Activated T-helper 2 cell treated with anti-CD3 and anti-CD28 coated beads, Interferon-gamma antibody, Interleukin-2, Interleukin-4, amounts not matched to agents 10 μg/mL and 5 μg/mL and 100 μg/mL, durations not matched to agents 14 hours and 24 hours and 36 hours (primary cell): ENCODE data around the gene TAF1B. TPM values are rescaled to one million over a fixed set of nuclear protein-coding genes. Genes with fewer than 3 reads are reported as not detected.
"Not testable (repeated sequence)": the region's sequence is repeated elsewhere in the genome, so short reads cannot be mapped to it uniquely, and the experiment has no call there.

Experiments used
- DNase-seq: peaks from one replicate; pipeline ENCODE4 v3.0.0; 2021; ENCODE audit warnings: low spot score
- H3K27ac Mint-ChIP-seq: one replicate; pipeline ENCODE4 v1.8.0; 2021; ENCODE audit warnings: mixed read lengths
- H3K27me3 Mint-ChIP-seq: one replicate; pipeline ENCODE4 v1.8.0; 2021; ENCODE audit warnings: low read depth, mixed read lengths
- H3K36me3 Mint-ChIP-seq: one replicate; pipeline ENCODE4 v1.8.0; 2021; ENCODE audit warnings: low read depth, mixed read lengths
- H3K4me1 Mint-ChIP-seq: one replicate; pipeline ENCODE4 v1.8.0; 2021; ENCODE audit warnings: low read depth, mixed read lengths
- H3K4me3 Mint-ChIP-seq: one replicate; pipeline ENCODE4 v1.8.0; 2021; ENCODE audit warnings: low read depth, mild to moderate bottlenecking, moderate library complexity, mixed read lengths
- H3K9me3 Mint-ChIP-seq: one replicate; pipeline ENCODE4 v1.8.0; 2021; ENCODE audit warnings: mixed read lengths
- intact Hi-C: fragments of 100-400 bp; cut with micrococcal nuclease; formaldehyde crosslinking; loops from one replicate; pipeline ENCODE4 v1.15.1; 2023
- total RNA-seq: library from RNA; stranded (reverse); gene quantifications from 2 replicates; pipeline ENCODE4 v1.2.3, GENCODE V29; 2022

TAF1B gene
- total RNA-seq, 1 donor from 2014 or later, result 29.3 TPM

- H3K9me3 Mint-ChIP-seq, result no peaks in the 10 kb centered on the region
- peak overlapping the region; percentile 88 for H3K4me3 Mint-ChIP-seq
- intact Hi-C loops, result loop anchor here (1.0 to 10.0 kb wide), 8 partner anchors 14 to 1310 kb away; partner anchors contain the start of genes CPSF3, GRHL1, ITGB1BP1 and ODC1
- H3K27ac Mint-ChIP-seq, result peak overlapping the region; percentile 89
- DNase-seq, result no peak
- peaks cover 47% of the 10 kb centered on the region for H3K36me3 Mint-ChIP-seq
- peaks cover 50% of the 10 kb centered on the region for H3K4me1 Mint-ChIP-seq
- no peaks in the 10 kb centered on the region for H3K27me3 Mint-ChIP-seq
Measured at GRCh38 chr2:9844576-9844975, 1.3 kb downstream of the TAF1B start.

DNA sequence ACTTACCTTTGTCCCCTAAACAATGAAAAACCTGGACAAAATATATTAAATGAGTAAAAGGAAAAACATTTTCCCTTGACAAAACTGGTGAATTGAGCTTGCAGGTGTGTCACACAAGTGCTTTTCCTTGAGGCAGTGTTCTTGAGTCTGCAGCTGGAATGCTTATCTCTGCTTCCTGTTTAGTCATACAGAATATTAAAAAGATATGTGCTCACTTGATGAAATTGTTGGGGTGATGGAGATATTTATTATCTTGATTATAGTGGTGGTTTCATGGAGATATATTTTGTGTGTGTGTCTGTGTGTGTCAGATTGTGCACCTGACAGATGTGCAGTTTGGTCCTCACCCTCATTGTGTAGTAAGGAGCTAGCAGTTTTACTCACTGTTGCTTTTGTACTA, 3.3 kb downstream of the TAF1B start:
- H3K27me3 Mint-ChIP-seq, result no peaks in the 10 kb centered on the region
- H3K4me3 Mint-ChIP-seq, result no peak overlapping the region
- H3K4me1 Mint-ChIP-seq, result peaks cover 50% of the 10 kb centered on the region
- intact Hi-C loops, result loop anchor here (10.0 kb wide), 2 partner anchors 598 to 1308 kb away; partner anchors contain the start of genes ODC1 and SLC66A3
- peaks cover 65% of the 10 kb centered on the region for H3K36me3 Mint-ChIP-seq
- no peaks in the 10 kb centered on the region for H3K9me3 Mint-ChIP-seq
- no peak for DNase-seq
- H3K27ac Mint-ChIP-seq, result no peak overlapping the region

DNA sequence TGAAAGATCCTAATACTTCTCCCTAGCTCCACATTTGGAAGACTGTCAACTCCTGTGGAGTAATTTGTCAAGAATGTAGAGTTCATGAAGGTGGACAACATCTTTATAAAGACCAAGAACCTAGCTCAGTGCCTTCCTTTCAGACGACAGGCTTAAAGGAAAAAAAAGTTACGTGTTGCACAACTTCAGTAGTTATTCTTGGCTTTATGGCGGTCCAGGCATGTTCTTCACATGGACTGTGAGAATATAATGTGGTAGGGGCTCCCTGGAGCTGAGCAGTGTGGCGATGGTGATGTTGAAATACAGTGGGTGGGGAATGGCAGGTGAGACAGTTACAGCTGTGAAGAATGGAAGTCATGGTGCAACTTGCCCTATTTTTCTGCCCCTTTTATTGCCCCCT, 3.9 kb downstream of the TAF1B start:
- Mint-ChIP-seq H3K4me1 (peaks cover 50% of the 10 kb centered on the region), H3K36me3 (peaks cover 69% of the 10 kb centered on the region), H3K4me3 (no peak overlapping the region), H3K27ac (no peak overlapping the region), H3K9me3 (no peaks in the 10 kb centered on the region), H3K27me3 (no peaks in the 10 kb centered on the region)
- DNase-seq, result no peak
- intact Hi-C loops, result loop anchor here (10.0 kb wide), 2 partner anchors 598 to 1308 kb away; partner anchors contain the start of genes ODC1 and SLC66A3

GRCh38 chr2:9852881-9853280, 9.6 kb downstream of the TAF1B start:
- DNase-seq, result no peak
- H3K27me3 Mint-ChIP-seq, result no peaks in the 10 kb centered on the region
- H3K36me3 Mint-ChIP-seq, result peaks cover 93% of the 10 kb centered on the region
- no peak overlapping the region for H3K27ac Mint-ChIP-seq
- H3K9me3 Mint-ChIP-seq, result peaks cover 17% of the 10 kb centered on the region
- H3K4me1 Mint-ChIP-seq, result peaks cover 5% of the 10 kb centered on the region
- no peak overlapping the region for H3K4me3 Mint-ChIP-seq
- intact Hi-C loops, result no loop called here

DNA sequence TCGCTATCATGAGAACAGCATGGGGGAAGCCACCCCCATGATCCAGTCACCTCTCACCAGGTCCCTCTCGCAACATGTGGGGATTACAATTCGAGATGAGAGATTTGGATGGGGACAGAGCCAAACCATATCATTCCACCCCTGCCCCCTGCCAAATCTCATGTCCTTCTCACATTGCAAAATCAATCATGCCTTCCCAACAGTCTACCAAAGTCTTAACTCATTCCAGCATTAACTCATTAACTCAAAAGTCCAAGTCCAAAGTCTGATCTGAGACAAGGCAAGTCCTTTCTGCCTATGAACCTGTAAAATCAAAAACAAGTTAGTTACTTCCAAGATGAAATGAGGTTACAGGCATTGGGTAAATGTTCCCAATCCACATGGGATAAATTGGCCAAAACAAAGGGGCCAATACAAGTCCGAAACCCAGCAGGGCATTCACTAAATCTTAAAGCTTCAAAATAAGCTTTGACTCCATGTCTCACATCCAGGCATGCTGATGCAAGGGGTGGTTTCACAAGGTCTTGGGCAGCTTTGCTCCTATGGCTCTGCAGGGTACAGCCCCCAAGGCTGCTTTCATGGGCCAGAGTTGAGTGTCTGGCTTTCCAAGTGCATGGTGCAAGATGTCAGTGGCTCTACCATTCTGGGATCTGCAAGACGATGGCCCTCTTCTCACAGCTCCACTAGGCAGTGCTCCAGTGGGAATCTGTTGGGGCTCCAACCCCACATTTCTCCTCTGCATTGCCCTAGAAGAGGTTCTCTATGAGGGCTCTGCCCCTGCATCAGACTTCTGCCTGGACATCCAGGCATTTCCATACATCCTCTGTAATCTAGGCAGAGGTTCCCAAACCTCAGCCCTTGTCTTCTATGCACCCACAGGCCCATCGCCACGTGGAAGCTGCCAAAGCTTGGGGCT, 14.8 kb downstream of the TAF1B start:
- Mint-ChIP-seq H3K4me1 (no peaks in the 10 kb centered on the region), H3K36me3 (peaks cover 97% of the 10 kb centered on the region), H3K4me3 (no peak overlapping the region), H3K9me3 (peaks cover 50% of the 10 kb centered on the region), H3K27ac (no peak overlapping the region), H3K27me3 (no peaks in the 10 kb centered on the region)
- intact Hi-C loops, result no loop called here
- DNase-seq, result no peak

DNA sequence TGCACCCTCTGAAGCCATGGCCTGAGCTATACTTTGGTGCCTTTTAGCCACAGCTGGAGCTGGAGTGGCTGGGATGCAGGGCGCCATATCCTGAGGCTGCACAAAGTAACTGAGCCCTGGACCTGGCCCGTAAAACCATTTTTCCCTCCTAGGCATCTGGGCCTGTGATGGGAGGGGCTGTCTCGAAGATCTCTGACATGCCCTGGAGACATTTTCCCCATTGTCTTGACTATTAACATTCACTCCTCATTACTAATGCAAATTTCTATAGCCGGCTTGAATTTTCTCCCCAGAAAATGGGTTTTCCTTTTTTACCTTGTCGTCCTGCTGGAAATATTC, 15.4 kb downstream of the TAF1B start:
- DNase-seq, result no peak
- H3K36me3 Mint-ChIP-seq, result peaks cover 97% of the 10 kb centered on the region
- intact Hi-C loops, result no loop called here
- H3K4me3 Mint-ChIP-seq, result no peak overlapping the region
- peaks cover 54% of the 10 kb centered on the region for H3K9me3 Mint-ChIP-seq
- no peaks in the 10 kb centered on the region for H3K27me3 Mint-ChIP-seq
- H3K27ac Mint-ChIP-seq, result no peak overlapping the region
- no peaks in the 10 kb centered on the region for H3K4me1 Mint-ChIP-seq

- peaks cover 78% of the 10 kb centered on the region for H3K36me3 Mint-ChIP-seq
- DNase-seq, H3K4me3 Mint-ChIP-seq, H3K27me3 Mint-ChIP-seq, H3K27ac Mint-ChIP-seq, H3K4me1 Mint-ChIP-seq, intact Hi-C loops: not testable (repeated sequence)
- H3K9me3 Mint-ChIP-seq, result peaks cover 56% of the 10 kb centered on the region
Measured at GRCh38 chr2:9860922-9861580, 17.8 kb downstream of the TAF1B start.

DNA sequence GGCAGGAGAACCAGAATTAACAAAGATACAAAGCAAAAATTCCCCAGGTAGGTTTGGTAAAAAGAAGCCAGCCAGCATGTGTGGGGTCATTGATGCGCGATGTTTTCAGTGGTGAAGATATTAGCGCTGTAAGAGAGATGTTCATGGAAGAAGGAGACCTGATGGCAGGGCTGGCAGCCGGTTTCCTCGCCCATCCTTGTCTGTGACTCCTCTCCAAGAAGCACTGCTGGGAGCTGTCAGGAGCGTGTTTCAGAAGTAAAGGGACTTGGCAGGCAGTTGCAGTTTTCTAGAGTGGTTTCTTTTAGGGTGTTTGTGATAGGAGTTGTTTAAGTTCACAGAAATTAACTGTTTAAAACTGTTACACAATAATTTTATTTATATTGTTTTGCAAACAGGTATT, 24.6 kb downstream of the TAF1B start:
- Mint-ChIP-seq H3K36me3 (peaks cover 41% of the 10 kb centered on the region), H3K9me3 (peaks cover 10% of the 10 kb centered on the region), H3K4me3 (no peak overlapping the region), H3K27ac (no peak overlapping the region), H3K27me3 (no peaks in the 10 kb centered on the region), H3K4me1 (no peaks in the 10 kb centered on the region)
- no peak for DNase-seq
- intact Hi-C loops, result no loop called here

- intact Hi-C loops, result no loop called here
- Mint-ChIP-seq H3K4me1 (peaks cover 5% of the 10 kb centered on the region), H3K27me3 (no peaks in the 10 kb centered on the region), H3K27ac (no peak overlapping the region), H3K36me3 (peaks cover 59% of the 10 kb centered on the region), H3K4me3 (no peak overlapping the region), H3K9me3 (no peaks in the 10 kb centered on the region)
- DNase-seq, result no peak
Measured at GRCh38 chr2:9873337-9873736, 30.1 kb downstream of the TAF1B start.

GRCh38 chr2:9877026-9877425, 33.8 kb downstream of the TAF1B start:
- peaks cover 64% of the 10 kb centered on the region for H3K36me3 Mint-ChIP-seq
- DNase-seq, result no peak
- H3K4me3 Mint-ChIP-seq, result no peak overlapping the region
- H3K9me3 Mint-ChIP-seq, result no peaks in the 10 kb centered on the region
- no peaks in the 10 kb centered on the region for H3K27me3 Mint-ChIP-seq
- peaks cover 5% of the 10 kb centered on the region for H3K4me1 Mint-ChIP-seq
- intact Hi-C loops, result no loop called here
- no peak overlapping the region for H3K27ac Mint-ChIP-seq

DNA sequence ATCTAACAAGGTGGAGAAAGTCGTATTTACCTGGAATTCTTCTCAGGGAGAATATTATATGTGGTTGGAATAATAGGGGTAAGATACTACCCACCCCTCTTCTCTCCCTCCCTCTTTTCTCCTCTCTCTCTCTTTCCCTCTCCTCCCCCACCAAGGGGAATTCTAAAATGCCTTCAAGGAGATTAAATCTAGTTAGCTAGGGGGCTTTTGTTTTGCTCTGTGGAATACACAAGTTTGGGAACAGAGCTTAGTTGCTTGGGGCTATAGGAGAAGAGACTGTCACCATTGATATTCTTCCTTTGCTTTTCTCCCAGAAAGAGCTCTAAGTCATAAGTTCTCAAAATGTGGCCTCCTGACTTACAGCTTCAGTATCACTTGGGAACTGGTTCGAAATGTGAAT, 34.5 kb downstream of the TAF1B start:
- Mint-ChIP-seq H3K9me3 (no peaks in the 10 kb centered on the region), H3K4me1 (peaks cover 5% of the 10 kb centered on the region), H3K36me3 (peaks cover 60% of the 10 kb centered on the region), H3K27ac (no peak overlapping the region), H3K4me3 (no peak overlapping the region), H3K27me3 (no peaks in the 10 kb centered on the region)
- no peak for DNase-seq
- intact Hi-C loops, result no loop called here

- no peak overlapping the region for H3K27ac Mint-ChIP-seq
- H3K36me3 Mint-ChIP-seq, result peaks cover 56% of the 10 kb centered on the region
- no peaks in the 10 kb centered on the region for H3K27me3 Mint-ChIP-seq
- no peak overlapping the region for H3K4me3 Mint-ChIP-seq
- H3K4me1 Mint-ChIP-seq, result no peaks in the 10 kb centered on the region
- no peaks in the 10 kb centered on the region for H3K9me3 Mint-ChIP-seq
- intact Hi-C loops, result no loop called here
- DNase-seq, result no peak
Measured at GRCh38 chr2:9879455-9880194, 36.4 kb downstream of the TAF1B start.
